GM23248 (cell line): ENCODE results near the gene GSE1.

Experiments used
- EZH2 ChIP-seq: fragments of 200-600 bp; sonication (generic); IDR thresholded peaks from 2 replicates; pipeline ENCODE4 v1.6.1; 2018; ENCODE audit warnings: antibody characterized with exemption, mild to moderate bottlenecking; ENCODE audit not compliant: insufficient read depth, poor library complexity, severe bottlenecking
- EZH2phosphoT487 ChIP-seq: fragments of 200-600 bp; sonication (generic); IDR thresholded peaks from 2 replicates; pipeline ENCODE4 v1.6.1; 2018; ENCODE audit warnings: antibody characterized with exemption, moderate library complexity, mild to moderate bottlenecking, low read depth; ENCODE audit not compliant: insufficient read depth

DNA sequence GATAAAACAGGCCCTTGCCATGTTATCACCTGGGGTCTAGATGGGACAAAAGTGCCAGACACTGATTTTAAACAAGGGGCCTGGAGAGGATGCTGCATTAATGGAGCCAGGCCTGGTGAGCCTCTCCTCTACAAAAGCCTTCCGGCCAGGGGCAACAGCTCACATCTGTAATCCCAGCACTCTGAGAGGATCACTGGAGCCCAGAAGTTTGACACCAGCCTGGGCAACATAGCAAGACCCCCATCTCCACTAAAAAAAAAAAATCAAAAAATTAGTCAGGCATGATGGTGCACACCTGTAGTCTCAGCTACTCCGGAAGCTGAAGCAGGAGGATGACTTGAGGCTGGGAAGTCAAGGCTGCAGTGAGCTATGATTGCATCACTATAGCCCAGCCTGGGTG, 72.1 kb downstream of the GSE1 start:
- no peak for TF ChIP-seq EZH2
- TF ChIP-seq EZH2phosphoT487, result no peak
